HepG2 (cell line): Measurements from ENCODE around the gene PTK7. TPM values are rescaled to one million over a fixed set of nuclear protein-coding genes. Genes with fewer than 3 reads are reported as not detected.

Experiments
- CBX2 ChIP-seq, 2 experiments: fragments of 200-600 bp in 1 of 2; sonication (generic); formaldehyde crosslinking in 1 of 2; IDR thresholded peaks; 2 replicates each; pipeline versions ENCODE4 v1.7.0 to v1.8.1; 2018 to 2022; ENCODE audit warnings: low read depth in 2 of 2, low read length in 1 of 2, mild to moderate bottlenecking in 1 of 2, missing genetic modification reagents in 1 of 2
- EED ChIP-seq: sonication (generic); formaldehyde crosslinking; IDR thresholded peaks from 2 replicates; pipeline ENCODE4 v1.5.0; 2020; ENCODE audit warnings: mild to moderate bottlenecking, missing genetic modification reagents
- FIP1L1 ChIP-seq: fragments of 200-400 bp; formaldehyde crosslinking; IDR thresholded peaks from 2 replicates; pipeline ENCODE4 v1.6.1; 2018; ENCODE audit warnings: low read depth, mild to moderate bottlenecking, low read length, moderate library complexity, borderline replicate concordance; ENCODE audit not compliant: insufficient read depth
- GTF3A ChIP-seq: sonication (generic); formaldehyde crosslinking; conservative IDR thresholded peaks from 2 replicates; pipeline ENCODE4 v1.4.0; 2020; ENCODE audit warnings: mild to moderate bottlenecking, missing genetic modification reagents
- MAFK ChIP-seq, 2 experiments: IDR thresholded peaks in 1 of 2; conservative IDR thresholded peaks in 1 of 2; 2 replicates each; pipeline ENCODE4 v1.6.1; 2011; ENCODE audit warnings: improper control_type of control experiment in 2 of 2, low read length in 2 of 2
- MLLT10 ChIP-seq: sonication (generic); formaldehyde crosslinking; IDR thresholded peaks from 2 replicates; pipeline ENCODE4 v1.4.0; 2020; ENCODE audit warnings: missing genetic modification reagents
- NFE2 ChIP-seq: sonication (generic); formaldehyde crosslinking; IDR thresholded peaks from 2 replicates; pipeline ENCODE4 v1.4.0; 2020; ENCODE audit warnings: missing genetic modification reagents
- SNAPC2 ChIP-seq: sonication (generic); formaldehyde crosslinking; IDR thresholded peaks from 2 replicates; pipeline ENCODE4 v1.8.1; 2022; ENCODE audit warnings: mild to moderate bottlenecking, missing genetic modification reagents
- ZNF556 ChIP-seq: sonication (generic); formaldehyde crosslinking; IDR thresholded peaks from 2 replicates; pipeline ENCODE4 v1.4.0; 2020; ENCODE audit warnings: mild to moderate bottlenecking, missing genetic modification reagents, borderline replicate concordance
- ZNF652 ChIP-seq: IDR thresholded peaks from 2 replicates; pipeline ENCODE4 v1.6.1; 2016; ENCODE audit warnings: low read depth, borderline replicate concordance
- ZSCAN30 ChIP-seq: sonication (generic); formaldehyde crosslinking; IDR thresholded peaks from 2 replicates; pipeline ENCODE4 v1.5.0; 2020; ENCODE audit warnings: mild to moderate bottlenecking, missing genetic modification reagents
- polyA plus RNA-seq, 8 experiments: library from polyadenylated mRNA; depleted of rRNA in 3 of 8; stranded (reverse) in 7 of 8; unstranded in 1 of 8; fragments of >200 nt; fragmentation: Illumina TruSeq in 4 of 8; extraction: Trizol in 4 of 8; gene quantifications; 2 replicates each; pipeline versions ENCODE4 v1.2.1 to v1.2.3, GENCODE V29; 2011 to 2016; ENCODE audit warnings: low read depth in 4 of 8, missing spikeins in 1 of 8, mixed read lengths in 1 of 8; ENCODE audit not compliant: insufficient read depth in 1 of 8
- total RNA-seq, 5 experiments: library from RNA; depleted of rRNA; stranded (reverse); fragments of >200 nt; fragmentation: Illumina TruSeq; extraction: Trizol; gene quantifications; 2 replicates each; pipeline ENCODE4 v1.2.3, GENCODE V29; 2016; ENCODE audit warnings: low read depth in 1 of 5
- TF ChIP-seq, protein P1 (sequence below): sonication (generic); formaldehyde crosslinking; IDR thresholded peaks from 2 replicates; pipeline ENCODE4 v1.4.0; 2020; ENCODE audit warnings: missing genetic modification reagents, borderline replicate concordance
- TF ChIP-seq, protein P2 (sequence below): sonication (generic); formaldehyde crosslinking; IDR thresholded peaks from 2 replicates; pipeline ENCODE4 v1.4.0; 2020; ENCODE audit warnings: low read depth, mild to moderate bottlenecking, missing genetic modification reagents
- TF ChIP-seq, protein P3 (sequence below): sonication (generic); formaldehyde crosslinking; IDR thresholded peaks from 2 replicates; pipeline ENCODE4 v1.8.1; 2023; ENCODE audit warnings: missing genetic modification reagents, mild to moderate bottlenecking, borderline replicate concordance
- TF ChIP-seq, protein P4 (sequence below): IDR thresholded peaks from 2 replicates; pipeline ENCODE4 v1.6.1; 2016; ENCODE audit warnings: low read depth, control low read depth
- TF ChIP-seq, protein P5 (sequence below): sonication (generic); formaldehyde crosslinking; IDR thresholded peaks from 2 replicates; pipeline ENCODE4 v1.5.1; 2020; ENCODE audit warnings: missing genetic modification reagents, mild to moderate bottlenecking, borderline replicate concordance

Gene PTK7
- total and polyA plus RNA-seq, 2 of the 13 experiments (the other 11 are each of a cell fraction or from before 2014, with no cell fraction given) = 98.5 to 99.8 TPM

DNA sequence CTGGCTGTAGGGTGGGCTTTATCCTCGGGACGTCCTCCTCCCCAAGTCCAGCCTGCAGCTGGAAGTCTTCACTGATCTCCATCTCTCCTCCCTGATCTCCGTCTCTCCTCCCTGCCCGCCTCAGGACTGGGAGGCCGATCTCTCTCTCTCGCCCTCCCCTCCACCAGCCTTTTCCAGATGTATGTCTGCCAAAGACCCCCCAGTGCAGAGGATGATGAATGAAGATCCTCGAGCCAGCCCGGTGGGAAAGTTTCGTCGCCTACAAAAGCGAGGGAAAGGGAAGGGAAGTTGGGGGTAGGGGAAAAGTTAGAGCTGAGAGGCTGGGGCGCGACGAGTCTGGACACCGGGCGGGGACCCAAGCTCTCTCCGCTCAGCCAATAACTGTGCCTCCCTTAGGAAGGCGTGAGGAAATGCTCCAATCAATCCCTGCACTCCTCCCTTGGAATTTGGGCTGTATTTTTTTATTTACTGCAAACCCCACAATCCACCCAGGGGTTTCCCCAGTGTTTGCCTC, 94.4 kb downstream of the PTK7 start (continued):
- TF ChIP-seq EED = no peak
- TF ChIP-seq ZNF556 = 0 out of 2 replicates have a peak, but pooled peaks have one; percentile 12
- TF ChIP-seq, protein P1, sequence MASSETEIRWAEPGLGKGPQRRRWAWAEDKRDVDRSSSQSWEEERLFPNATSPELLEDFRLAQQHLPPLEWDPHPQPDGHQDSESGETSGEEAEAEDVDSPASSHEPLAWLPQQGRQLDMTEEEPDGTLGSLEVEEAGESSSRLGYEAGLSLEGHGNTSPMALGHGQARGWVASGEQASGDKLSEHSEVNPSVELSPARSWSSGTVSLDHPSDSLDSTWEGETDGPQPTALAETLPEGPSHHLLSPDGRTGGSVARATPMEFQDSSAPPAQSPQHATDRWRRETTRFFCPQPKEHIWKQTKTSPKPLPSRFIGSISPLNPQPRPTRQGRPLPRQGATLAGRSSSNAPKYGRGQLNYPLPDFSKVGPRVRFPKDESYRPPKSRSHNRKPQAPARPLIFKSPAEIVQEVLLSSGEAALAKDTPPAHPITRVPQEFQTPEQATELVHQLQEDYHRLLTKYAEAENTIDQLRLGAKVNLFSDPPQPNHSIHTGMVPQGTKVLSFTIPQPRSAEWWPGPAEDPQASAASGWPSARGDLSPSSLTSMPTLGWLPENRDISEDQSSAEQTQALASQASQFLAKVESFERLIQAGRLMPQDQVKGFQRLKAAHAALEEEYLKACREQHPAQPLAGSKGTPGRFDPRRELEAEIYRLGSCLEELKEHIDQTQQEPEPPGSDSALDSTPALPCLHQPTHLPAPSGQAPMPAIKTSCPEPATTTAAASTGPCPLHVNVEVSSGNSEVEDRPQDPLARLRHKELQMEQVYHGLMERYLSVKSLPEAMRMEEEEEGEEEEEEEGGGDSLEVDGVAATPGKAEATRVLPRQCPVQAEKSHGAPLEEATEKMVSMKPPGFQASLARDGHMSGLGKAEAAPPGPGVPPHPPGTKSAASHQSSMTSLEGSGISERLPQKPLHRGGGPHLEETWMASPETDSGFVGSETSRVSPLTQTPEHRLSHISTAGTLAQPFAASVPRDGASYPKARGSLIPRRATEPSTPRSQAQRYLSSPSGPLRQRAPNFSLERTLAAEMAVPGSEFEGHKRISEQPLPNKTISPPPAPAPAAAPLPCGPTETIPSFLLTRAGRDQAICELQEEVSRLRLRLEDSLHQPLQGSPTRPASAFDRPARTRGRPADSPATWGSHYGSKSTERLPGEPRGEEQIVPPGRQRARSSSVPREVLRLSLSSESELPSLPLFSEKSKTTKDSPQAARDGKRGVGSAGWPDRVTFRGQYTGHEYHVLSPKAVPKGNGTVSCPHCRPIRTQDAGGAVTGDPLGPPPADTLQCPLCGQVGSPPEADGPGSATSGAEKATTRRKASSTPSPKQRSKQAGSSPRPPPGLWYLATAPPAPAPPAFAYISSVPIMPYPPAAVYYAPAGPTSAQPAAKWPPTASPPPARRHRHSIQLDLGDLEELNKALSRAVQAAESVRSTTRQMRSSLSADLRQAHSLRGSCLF (CRISPR knock-in tag) = no peak
- TF ChIP-seq, protein P2, sequence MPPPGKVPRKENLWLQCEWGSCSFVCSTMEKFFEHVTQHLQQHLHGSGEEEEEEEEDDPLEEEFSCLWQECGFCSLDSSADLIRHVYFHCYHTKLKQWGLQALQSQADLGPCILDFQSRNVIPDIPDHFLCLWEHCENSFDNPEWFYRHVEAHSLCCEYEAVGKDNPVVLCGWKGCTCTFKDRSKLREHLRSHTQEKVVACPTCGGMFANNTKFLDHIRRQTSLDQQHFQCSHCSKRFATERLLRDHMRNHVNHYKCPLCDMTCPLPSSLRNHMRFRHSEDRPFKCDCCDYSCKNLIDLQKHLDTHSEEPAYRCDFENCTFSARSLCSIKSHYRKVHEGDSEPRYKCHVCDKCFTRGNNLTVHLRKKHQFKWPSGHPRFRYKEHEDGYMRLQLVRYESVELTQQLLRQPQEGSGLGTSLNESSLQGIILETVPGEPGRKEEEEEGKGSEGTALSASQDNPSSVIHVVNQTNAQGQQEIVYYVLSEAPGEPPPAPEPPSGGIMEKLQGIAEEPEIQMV (CRISPR knock-in tag) = no peak
- no peak for TF ChIP-seq ZSCAN30 (CRISPR knock-in tag)
- TF ChIP-seq, protein P3, sequence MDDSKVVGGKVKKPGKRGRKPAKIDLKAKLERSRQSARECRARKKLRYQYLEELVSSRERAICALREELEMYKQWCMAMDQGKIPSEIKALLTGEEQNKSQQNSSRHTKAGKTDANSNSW (CRISPR knock-in tag) = no peak
- no peak for TF ChIP-seq FIP1L1
- TF ChIP-seq ZNF652 (CRISPR knock-in tag) = no peak
- TF ChIP-seq MLLT10 (CRISPR knock-in tag) = no peak
- TF ChIP-seq NFE2 = no peak
- TF ChIP-seq, protein P4, sequence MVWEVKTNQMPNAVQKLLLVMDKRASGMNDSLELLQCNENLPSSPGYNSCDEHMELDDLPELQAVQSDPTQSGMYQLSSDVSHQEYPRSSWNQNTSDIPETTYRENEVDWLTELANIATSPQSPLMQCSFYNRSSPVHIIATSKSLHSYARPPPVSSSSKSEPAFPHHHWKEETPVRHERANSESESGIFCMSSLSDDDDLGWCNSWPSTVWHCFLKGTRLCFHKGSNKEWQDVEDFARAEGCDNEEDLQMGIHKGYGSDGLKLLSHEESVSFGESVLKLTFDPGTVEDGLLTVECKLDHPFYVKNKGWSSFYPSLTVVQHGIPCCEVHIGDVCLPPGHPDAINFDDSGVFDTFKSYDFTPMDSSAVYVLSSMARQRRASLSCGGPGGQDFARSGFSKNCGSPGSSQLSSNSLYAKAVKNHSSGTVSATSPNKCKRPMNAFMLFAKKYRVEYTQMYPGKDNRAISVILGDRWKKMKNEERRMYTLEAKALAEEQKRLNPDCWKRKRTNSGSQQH (CRISPR knock-in tag) = no peak; the same call in 1 of the 2 replicates
- no peak for TF ChIP-seq CBX2 (IDR thresholded peaks at IDR 0.05; ENCODE audit: low read depth, low read length)
- TF ChIP-seq CBX2 (CRISPR knock-in tag; IDR thresholded peaks at IDR 0.05; ENCODE audit: low read depth) = no peak
- no peak for TF ChIP-seq SNAPC2 (CRISPR knock-in tag)
- no peak for TF ChIP-seq GTF3A (CRISPR knock-in tag)
- TF ChIP-seq, protein P5, sequence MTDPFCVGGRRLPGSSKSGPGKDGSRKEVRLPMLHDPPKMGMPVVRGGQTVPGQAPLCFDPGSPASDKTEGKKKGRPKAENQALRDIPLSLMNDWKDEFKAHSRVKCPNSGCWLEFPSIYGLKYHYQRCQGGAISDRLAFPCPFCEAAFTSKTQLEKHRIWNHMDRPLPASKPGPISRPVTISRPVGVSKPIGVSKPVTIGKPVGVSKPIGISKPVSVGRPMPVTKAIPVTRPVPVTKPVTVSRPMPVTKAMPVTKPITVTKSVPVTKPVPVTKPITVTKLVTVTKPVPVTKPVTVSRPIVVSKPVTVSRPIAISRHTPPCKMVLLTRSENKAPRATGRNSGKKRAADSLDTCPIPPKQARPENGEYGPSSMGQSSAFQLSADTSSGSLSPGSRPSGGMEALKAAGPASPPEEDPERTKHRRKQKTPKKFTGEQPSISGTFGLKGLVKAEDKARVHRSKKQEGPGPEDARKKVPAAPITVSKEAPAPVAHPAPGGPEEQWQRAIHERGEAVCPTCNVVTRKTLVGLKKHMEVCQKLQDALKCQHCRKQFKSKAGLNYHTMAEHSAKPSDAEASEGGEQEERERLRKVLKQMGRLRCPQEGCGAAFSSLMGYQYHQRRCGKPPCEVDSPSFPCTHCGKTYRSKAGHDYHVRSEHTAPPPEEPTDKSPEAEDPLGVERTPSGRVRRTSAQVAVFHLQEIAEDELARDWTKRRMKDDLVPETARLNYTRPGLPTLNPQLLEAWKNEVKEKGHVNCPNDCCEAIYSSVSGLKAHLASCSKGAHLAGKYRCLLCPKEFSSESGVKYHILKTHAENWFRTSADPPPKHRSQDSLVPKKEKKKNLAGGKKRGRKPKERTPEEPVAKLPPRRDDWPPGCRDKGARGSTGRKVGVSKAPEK (CRISPR knock-in tag) = no peak
- no peak for TF ChIP-seq MAFK (conservative IDR thresholded peaks at IDR 0.05 in 1 of 2, IDR thresholded peaks at IDR 0.05 in 1 of 2; ENCODE audit: low read length in 2 of 2)
